ENCODE results near the gene NSRP1. TPM values are rescaled to one million over a fixed set of nuclear protein-coding genes. Genes with fewer than 3 reads are reported as not detected.

NSRP1 gene
- total and polyA plus RNA-seq, 2 of the 8 experiments (the other 6 are each of a cell fraction or from before 2014, with no cell fraction given) = 6.1 to 22.4 TPM

- DNase-seq (ENCODE audit: low read depth in 1 of 2, low spot score in 2 of 2) (peak in 1 of 2 experiments; percentile 81), FAIRE-seq (peak; percentile 78)
- Histone ChIP-seq H3K9me3 (ENCODE audit: insufficient read depth in 2 of 2, low read depth in 1 of 2, low read length in 1 of 2) (no peaks in the 10 kb centered on the region), H3K14ac (ENCODE audit: insufficient read length) (no peak overlapping the region), H4K8ac (ENCODE audit: extremely low read depth, insufficient read depth, low read length) (no peak overlapping the region), H3K18ac (ENCODE audit: extremely low read depth, low read length) (no peak overlapping the region), H2AFZ (ENCODE audit: low read length) (peak overlapping the region; percentile 98), H3K4me3 (ENCODE audit: extremely low read depth in 1 of 4, insufficient read depth in 2 of 4, low read depth in 3 of 4, low read length in 4 of 4) (no peak overlapping the region), H2BK5ac (ENCODE audit: low read depth, low read length) (no peak overlapping the region), H2BK12ac (ENCODE audit: low read depth, low read length) (no peak overlapping the region), H3K27ac (ENCODE audit: low read depth, low read length) (no peak overlapping the region), H2AK5ac (ENCODE audit: low read depth, low read length) (no peak overlapping the region), H4K5ac (ENCODE audit: insufficient read length, low read depth, low read length) (no peak overlapping the region), H3K27me3 (replicated peaks in 1 of 4; ENCODE audit: control insufficient read depth in 3 of 4, extremely low read depth in 1 of 4, insufficient read depth in 3 of 4, low read length in 3 of 4) (no peaks in the 10 kb centered on the region), H4K91ac (replicated peaks; ENCODE audit: insufficient read length, low read length) (no peak overlapping the region), H2BK15ac (ENCODE audit: low read length) (no peak overlapping the region), H3K23me2 (ENCODE audit: low read depth, low read length) (no peaks in the 10 kb centered on the region), H3K56ac (replicated peaks; ENCODE audit: insufficient read length, low read depth, low read length) (no peak overlapping the region), H4K20me1 (replicated peaks in 1 of 2; ENCODE audit: control insufficient read depth in 1 of 2, insufficient read depth in 2 of 2, low read length in 2 of 2) (no peaks in the 10 kb centered on the region), H2BK120ac (replicated peaks; ENCODE audit: low read depth, low read length) (no peak overlapping the region), H3K4me2 (ENCODE audit: insufficient read depth in 1 of 2, low read depth in 2 of 2, low read length in 2 of 2) (peak overlapping the region in 1 of 2 experiments; percentile 15; a peak in 1 of 4 replicates), H3K9ac (replicated peaks in 1 of 4; ENCODE audit: extremely low read depth in 1 of 4, low read depth in 3 of 4, low read length in 3 of 4) (no peak overlapping the region), H3K36me3 (ENCODE audit: control insufficient read depth in 2 of 4, insufficient read depth in 4 of 4, low read length in 3 of 4) (no peaks in the 10 kb centered on the region), H3K79me1 (ENCODE audit: low read depth, low read length) (no peaks in the 10 kb centered on the region), H3K4me1 (replicated peaks in 1 of 4; ENCODE audit: control insufficient read depth in 3 of 4, insufficient read depth in 4 of 4, low read length in 3 of 4) (no peaks in the 10 kb centered on the region), H2BK20ac (ENCODE audit: low read length) (no peak overlapping the region), H3K79me2 (ENCODE audit: control insufficient read depth in 1 of 2, insufficient read depth in 2 of 2, low read length in 2 of 2) (no peaks in the 10 kb centered on the region), H3K4ac (replicated peaks; ENCODE audit: insufficient read length, low read depth, low read length) (no peak overlapping the region), H3K23ac (ENCODE audit: insufficient read length) (no peak overlapping the region)
- POLR2A ChIA-PET (ENCODE audit: partially characterized antibody) = interaction anchor here (1.3 kb wide), 1 partner anchor 11 kb away, joined by 3 read pairs; no protein-coding TSS in a partner anchor
- 34% methylated on average over 12 of the region's 12 CpGs; no CpG with 5 or more reads in 1 of the 2 experiments for WGBS, 2 experiments (ENCODE audit: extremely low coverage in 1 of 2, insufficient coverage in 1 of 2, insufficient read length in 1 of 2, insufficient replicate concordance in 2 of 2, low coverage in 1 of 2, low lambda C conversion rate in 2 of 2, missing lambda C conversion rate in 1 of 2)
- CTCF ChIA-PET (ENCODE audit: partially characterized antibody) = interaction anchor here (0.6 to 5.0 kb wide), 62 partner anchors 10 to 1599 kb away, joined by 3 to 67 read pairs (median 4); partner anchors contain the start of gene SSH2
- TF ChIP-seq SP1 (IDR thresholded peaks at IDR 0.05; ENCODE audit: low read depth, low read length) = no peak
- no peak for TF ChIP-seq ATF2 (IDR thresholded peaks at IDR 0.05; ENCODE audit: low read length)
- TF ChIP-seq GTF2F1 (IDR thresholded peaks at IDR 0.05; ENCODE audit: borderline replicate concordance, low read depth, low read length) = no peak
- TF ChIP-seq JUND (IDR thresholded peaks at IDR 0.05; ENCODE audit: low read length) = no peak
- no peak for TF ChIP-seq CREB1 (IDR thresholded peaks at IDR 0.05)
- no peak for TF ChIP-seq EGR1 (IDR thresholded peaks at IDR 0.05; ENCODE audit: borderline replicate concordance, low read depth, low read length)
- peak; percentile 93 to 96 for TF ChIP-seq RAD21 (IDR thresholded peaks at IDR 0.05 in 1 of 2, conservative IDR thresholded peaks at IDR 0.05 in 1 of 2; ENCODE audit: low read depth in 2 of 2, low read length in 2 of 2)
- TF ChIP-seq NRF1 (IDR thresholded peaks at IDR 0.05; ENCODE audit: low read depth, low read length) = no peak
- no peak for TF ChIP-seq BACH1 (IDR thresholded peaks at IDR 0.05; ENCODE audit: low read length)
- TF ChIP-seq CEBPB (IDR thresholded peaks at IDR 0.05; ENCODE audit: low read depth, low read length) = no peak
- no peak for TF ChIP-seq SRF (IDR thresholded peaks at IDR 0.05; ENCODE audit: low read depth, low read length)
- TF ChIP-seq MAX (IDR thresholded peaks at IDR 0.05) = no peak
Measured at GRCh38 chr17:30093463-30094147, 23.0 kb upstream of the NSRP1 start.
